ENCODE data around the gene SOX5. TPM values are rescaled to one million over a fixed set of nuclear protein-coding genes. Genes with fewer than 3 reads are reported as not detected.
"Not testable (repeated sequence)": the region's sequence is repeated elsewhere in the genome, so short reads cannot be mapped to it uniquely, and the experiment has no call there.

The SOX5 gene
- total RNA-seq, 1 experiment from 2014 or later, result not detected

GRCh38 chr12:23753628-23754365 lies 195.7 kb downstream of the SOX5 start:
- no peak for DNase-seq
- H3K36me3 ChIP-seq, result no peaks in the 10 kb centered on the region
- H3K4me3 ChIP-seq, result no peak overlapping the region
- no peaks in the 10 kb centered on the region for H3K9me3 ChIP-seq
- H3K27me3 ChIP-seq, result no peaks in the 10 kb centered on the region

DNA sequence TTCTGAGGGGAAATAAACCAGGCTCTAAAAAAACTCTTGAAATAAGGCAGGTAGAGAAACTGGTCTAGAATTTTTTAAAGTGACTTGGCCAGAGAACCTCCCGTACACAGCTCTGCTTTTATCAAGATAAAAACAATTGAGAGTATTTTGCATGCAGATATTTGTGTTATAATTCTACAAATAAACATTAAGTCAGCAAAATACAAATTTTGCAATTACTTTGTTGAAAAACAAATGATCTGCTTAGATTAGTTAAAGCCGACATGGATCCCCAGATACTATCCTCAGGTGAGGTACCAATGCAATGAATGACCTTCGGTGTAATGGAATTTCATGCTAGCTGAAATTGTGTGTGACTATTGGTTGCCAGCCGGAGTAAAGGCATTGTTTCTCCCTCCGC lies 197.2 kb downstream of the SOX5 start:
- Histone ChIP-seq H3K27me3 (no peaks in the 10 kb centered on the region), H3K36me3 (no peaks in the 10 kb centered on the region), H3K4me3 (no peak overlapping the region), H3K9me3 (no peaks in the 10 kb centered on the region)
- no peak for DNase-seq

DNA sequence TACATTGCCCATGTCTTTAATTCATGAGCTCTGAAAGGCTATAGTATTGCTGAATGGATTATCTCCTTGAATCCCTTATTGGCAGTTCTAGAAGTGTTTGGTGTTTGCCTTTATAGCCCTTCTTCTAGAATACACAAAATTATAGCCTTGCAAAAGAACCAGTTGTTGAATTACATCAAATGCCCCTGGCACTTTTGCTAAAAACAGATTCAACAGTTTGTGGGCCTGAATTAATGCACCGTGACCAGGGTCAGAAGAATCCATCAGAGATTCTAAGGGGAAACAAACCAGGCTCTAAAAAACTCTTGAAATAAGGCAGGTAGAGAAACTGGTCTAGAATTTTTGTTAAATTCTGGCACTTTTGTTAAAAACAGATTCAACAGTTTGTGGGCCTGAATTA lies 197.8 kb downstream of the SOX5 start:
- no peak overlapping the region for H3K4me3 ChIP-seq
- no peaks in the 10 kb centered on the region for H3K27me3 ChIP-seq
- no peaks in the 10 kb centered on the region for H3K9me3 ChIP-seq
- no peaks in the 10 kb centered on the region for H3K36me3 ChIP-seq
- DNase-seq, result no peak

DNA sequence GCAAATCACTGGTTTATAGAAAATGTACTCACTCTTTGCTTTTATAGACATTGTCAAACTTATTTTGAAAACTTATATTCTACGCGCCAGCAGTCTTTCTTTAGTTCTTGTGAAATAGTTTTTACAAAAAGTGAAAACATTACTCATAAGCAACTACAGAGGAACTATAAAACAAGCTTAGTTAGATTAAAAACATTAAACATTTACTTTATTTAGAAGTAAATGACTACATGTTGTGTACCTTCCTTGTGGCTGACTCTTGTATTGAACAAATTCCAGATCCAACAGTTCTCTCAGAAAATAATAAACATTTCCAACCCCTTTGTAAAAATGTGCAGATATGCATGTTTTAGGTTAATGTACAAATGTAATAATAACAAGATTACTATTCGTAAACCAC lies 198.5 kb downstream of the SOX5 start:
- Histone ChIP-seq H3K27me3 (no peaks in the 10 kb centered on the region), H3K4me3 (no peak overlapping the region), H3K36me3 (no peaks in the 10 kb centered on the region), H3K9me3 (no peaks in the 10 kb centered on the region)
- DNase-seq, result no peak

GRCh38 chr12:23744696-23745095 lies 204.8 kb downstream of the SOX5 start:
- no peak overlapping the region for H3K4me3 ChIP-seq
- no peaks in the 10 kb centered on the region for H3K9me3 ChIP-seq
- DNase-seq, result no peak

GRCh38 chr12:23742574-23742973 lies 206.9 kb downstream of the SOX5 start:
- Histone ChIP-seq H3K4me3 (no peak overlapping the region), H3K36me3 (no peaks in the 10 kb centered on the region), H3K9me3 (no peaks in the 10 kb centered on the region), H3K27me3 (no peaks in the 10 kb centered on the region)
- no peak for DNase-seq

More at GRCh38 chr12:23744696-23745095, 204.8 kb downstream of the SOX5 start:
- Histone ChIP-seq H3K27me3 (no peaks in the 10 kb centered on the region), H3K36me3 (no peaks in the 10 kb centered on the region)

GRCh38 chr12:23731493-23731892 lies 218.0 kb downstream of the SOX5 start:
- Histone ChIP-seq H3K36me3 (no peaks in the 10 kb centered on the region), H3K4me3 (no peak overlapping the region), H3K27me3 (no peaks in the 10 kb centered on the region), H3K9me3 (no peaks in the 10 kb centered on the region)
- no peak for DNase-seq

DNA sequence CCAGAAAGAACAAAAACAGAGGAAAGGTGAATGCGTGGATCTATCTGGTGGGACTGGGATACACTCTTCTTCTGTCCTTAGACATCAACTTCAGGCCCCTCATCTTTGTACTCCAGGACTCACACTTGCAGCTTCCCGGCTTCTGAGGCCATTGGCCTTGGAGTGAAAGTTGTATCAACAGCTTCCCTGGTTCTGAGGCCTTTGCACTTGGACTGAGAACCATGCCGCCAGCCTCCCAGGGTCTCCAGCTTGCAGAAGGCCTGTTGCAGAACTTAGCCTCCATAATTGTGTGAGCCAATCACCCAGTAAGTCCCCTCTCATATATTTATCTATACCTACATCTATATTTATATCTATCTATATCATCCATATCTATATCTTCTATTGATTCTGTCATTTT lies 218.4 kb downstream of the SOX5 start:
- no peak overlapping the region for H3K4me3 ChIP-seq
- no peaks in the 10 kb centered on the region for H3K9me3 ChIP-seq
- H3K36me3 ChIP-seq, result no peaks in the 10 kb centered on the region
- H3K27me3 ChIP-seq, result no peaks in the 10 kb centered on the region
- DNase-seq, result no peak

GRCh38 chr12:23729359-23729758 lies 220.1 kb downstream of the SOX5 start:
- no peaks in the 10 kb centered on the region for H3K9me3 ChIP-seq
- no peak for DNase-seq
- no peak overlapping the region for H3K4me3 ChIP-seq

DNA sequence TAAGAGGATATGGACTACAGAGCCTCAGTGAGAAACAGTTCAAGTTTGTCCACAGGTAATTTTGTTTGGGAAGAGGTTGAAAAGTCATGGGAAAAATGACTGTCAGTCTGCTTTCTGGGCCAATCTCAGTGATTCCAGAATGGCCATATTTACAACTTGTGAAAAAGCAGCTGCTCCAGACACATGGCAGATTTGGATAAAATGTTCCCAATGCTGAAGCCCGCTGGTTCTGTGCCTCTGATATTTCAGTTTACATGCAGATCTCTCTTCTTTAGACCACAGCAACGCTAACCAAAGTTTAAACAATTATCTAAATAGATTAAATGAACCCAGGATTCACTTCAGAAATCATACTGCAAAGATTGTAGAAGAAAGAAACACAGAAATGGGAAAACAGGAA lies 222.8 kb downstream of the SOX5 start:
- Histone ChIP-seq H3K27me3 (no peaks in the 10 kb centered on the region), H3K36me3 (no peaks in the 10 kb centered on the region), H3K9me3 (no peaks in the 10 kb centered on the region), H3K4me3 (no peak overlapping the region)
- no peak for DNase-seq

More at GRCh38 chr12:23729359-23729758, 220.1 kb downstream of the SOX5 start:
- Histone ChIP-seq H3K27me3 (no peaks in the 10 kb centered on the region), H3K36me3 (no peaks in the 10 kb centered on the region)

DNA sequence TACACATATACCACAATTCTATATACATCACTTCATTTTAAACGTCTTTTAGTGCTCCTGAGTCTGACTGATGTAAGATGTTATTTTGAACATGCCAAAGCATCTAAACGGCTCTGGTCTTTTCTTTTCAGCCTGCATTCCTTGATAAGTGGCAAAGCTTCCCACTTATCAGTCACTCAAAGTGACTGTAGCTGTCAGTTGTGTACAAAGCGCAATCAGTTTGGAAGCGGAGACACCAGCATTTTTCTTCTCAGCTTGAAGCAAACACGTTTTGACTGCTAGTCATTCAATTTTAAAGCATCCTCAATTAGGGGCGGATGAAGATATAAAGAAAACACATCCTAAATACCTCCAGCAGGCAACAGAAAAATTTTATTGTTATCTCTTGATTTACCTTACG lies 226.8 kb downstream of the SOX5 start:
- DNase-seq, result no peak
- Histone ChIP-seq H3K36me3 (no peaks in the 10 kb centered on the region), H3K4me3 (no peak overlapping the region), H3K27me3 (no peaks in the 10 kb centered on the region), H3K9me3 (no peaks in the 10 kb centered on the region)

DNA sequence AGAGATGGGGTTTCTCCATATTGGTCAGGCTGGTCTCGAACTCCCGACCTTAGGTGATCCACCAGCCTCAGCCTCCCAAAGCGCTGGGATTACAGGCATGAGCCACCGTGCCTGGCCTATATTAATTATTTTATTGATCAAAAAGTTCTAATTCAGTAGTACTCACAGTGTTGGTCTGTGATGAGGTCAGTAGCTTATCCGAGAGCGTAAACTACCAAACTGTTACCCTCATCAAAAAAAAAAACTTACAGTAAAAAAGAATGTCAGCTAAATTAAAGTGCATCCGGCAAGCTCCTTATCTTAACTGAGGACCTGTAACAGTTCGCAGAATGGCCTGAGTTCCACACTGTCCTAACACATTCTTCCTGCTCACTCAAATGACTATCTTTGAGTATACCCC lies 228.2 kb downstream of the SOX5 start:
- DNase-seq, result no peak
- no peaks in the 10 kb centered on the region for H3K36me3 ChIP-seq
- no peaks in the 10 kb centered on the region for H3K9me3 ChIP-seq
- H3K4me3 ChIP-seq, result no peak overlapping the region
- H3K27me3 ChIP-seq, result no peaks in the 10 kb centered on the region

DNA sequence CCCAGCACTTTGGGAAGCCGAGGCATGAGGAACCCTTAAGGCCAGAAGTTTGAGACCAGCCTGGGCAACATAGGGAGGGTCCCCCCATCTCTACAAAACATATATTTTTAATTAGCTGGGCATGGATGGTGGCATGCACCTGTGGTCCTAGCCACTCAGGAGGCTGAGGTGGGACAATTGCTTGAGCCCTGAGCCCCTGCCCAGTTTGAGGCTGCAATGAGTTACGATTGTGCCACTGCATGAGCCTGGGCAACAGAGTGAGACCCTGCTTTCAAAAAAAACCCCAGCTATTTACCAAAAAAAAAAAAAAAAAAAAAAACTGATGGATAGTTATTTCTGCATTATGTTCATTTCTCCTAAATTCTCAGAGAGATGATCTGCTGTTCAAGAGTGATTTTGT lies 230.0 kb downstream of the SOX5 start:
- no peaks in the 10 kb centered on the region for H3K27me3 ChIP-seq
- H3K36me3 ChIP-seq, result no peaks in the 10 kb centered on the region

DNA sequence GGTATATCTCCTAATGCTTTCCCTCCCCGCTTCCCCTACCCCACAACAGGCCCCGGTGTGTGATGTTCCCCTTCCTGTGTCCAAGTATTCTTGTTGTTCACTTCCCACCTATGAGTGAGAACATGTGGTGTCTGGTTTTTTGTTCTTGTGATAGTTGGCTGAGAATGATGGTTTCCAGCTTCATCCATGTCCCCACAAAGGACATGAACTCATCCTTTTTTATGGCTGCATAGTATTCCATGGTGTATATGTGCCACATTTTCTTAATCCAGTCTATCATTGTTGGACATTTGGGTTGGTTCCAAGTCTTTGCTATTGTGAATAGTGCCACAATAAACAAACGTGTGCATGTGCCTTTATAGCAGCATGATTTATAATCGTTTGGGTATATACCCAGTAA lies 239.1 kb downstream of the SOX5 start:
- H3K4me3 ChIP-seq, H3K27me3 ChIP-seq, DNase-seq: not testable (repeated sequence)

More for the DNA sequence above, 230.0 kb downstream of the SOX5 start:
- DNase-seq, result no peak
- Histone ChIP-seq H3K9me3 (no peaks in the 10 kb centered on the region), H3K4me3 (no peak overlapping the region)

GRCh38 chr12:23708185-23708837 lies 241.2 kb downstream of the SOX5 start:
- Histone ChIP-seq H3K4me3 (no peak overlapping the region), H3K27me3 (no peaks in the 10 kb centered on the region), H3K9me3 (no peaks in the 10 kb centered on the region), H3K36me3 (no peaks in the 10 kb centered on the region)
- DNase-seq, result no peak

More for the DNA sequence above, 239.1 kb downstream of the SOX5 start:
- H3K9me3 ChIP-seq, H3K36me3 ChIP-seq: not testable (repeated sequence)

DNA sequence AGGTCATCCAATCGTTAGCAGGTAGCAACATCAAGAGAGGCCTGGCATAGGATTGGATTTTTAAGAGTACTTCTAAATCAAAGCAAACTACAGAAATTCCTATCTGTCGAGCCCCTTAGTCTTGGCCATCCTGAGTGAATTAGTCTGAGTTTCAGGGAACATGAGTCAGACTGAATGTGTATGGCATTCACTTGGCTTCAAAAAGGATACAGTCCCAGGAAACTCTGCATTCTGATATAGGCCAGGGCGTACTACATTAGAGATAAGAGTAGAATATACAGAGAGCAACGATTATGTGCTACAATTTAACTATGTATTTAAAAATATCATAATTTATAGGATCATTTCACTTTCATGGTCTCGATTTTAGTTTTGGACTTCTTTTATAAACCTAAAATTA lies 242.2 kb downstream of the SOX5 start:
- H3K4me3 ChIP-seq, result no peak overlapping the region
- DNase-seq, result no peak

GRCh38 chr12:23704992-23705943 lies 244.2 kb downstream of the SOX5 start:
- Histone ChIP-seq H3K36me3 (no peaks in the 10 kb centered on the region), H3K9me3 (no peaks in the 10 kb centered on the region), H3K4me3 (no peak overlapping the region), H3K27me3 (no peaks in the 10 kb centered on the region)
- no peak for DNase-seq

More for the DNA sequence above, 242.2 kb downstream of the SOX5 start:
- no peaks in the 10 kb centered on the region for H3K9me3 ChIP-seq
- no peaks in the 10 kb centered on the region for H3K36me3 ChIP-seq
- no peaks in the 10 kb centered on the region for H3K27me3 ChIP-seq
